Measurements from ENCODE around the gene LIPC. TPM values are rescaled to one million over a fixed set of nuclear protein-coding genes. Genes with fewer than 3 reads are reported as not detected.

LIPC gene
- total and polyA plus RNA-seq, 9 of the 15 experiments (the other 6 are each of a cell fraction or from before 2014, with no cell fraction given): 0.07 to 0.41 (median 0.11) TPM; not detected in 2

- no peak for ATAC-seq
- Histone ChIP-seq H3K4me2 (ENCODE audit: insufficient read depth, low read length) (no peak overlapping the region), H3K27ac (ENCODE audit: extremely low read depth, low read depth, low read length) (no peak overlapping the region), H3K27me3 (ENCODE audit: control insufficient read depth in 2 of 2, insufficient read depth in 2 of 2, low read length in 2 of 2) (no peaks in the 10 kb centered on the region), H2AFZ (ENCODE audit: low read depth, low read length) (no peak overlapping the region), H3K4me1 (replicated peaks in 1 of 2; ENCODE audit: control insufficient read depth in 2 of 2, insufficient read depth in 2 of 2, low read length in 2 of 2) (peaks cover 16 to 32% of the 10 kb centered on the region in 2 experiments), H3K9me1 (ENCODE audit: control insufficient read depth, insufficient read depth, low read length) (no peaks in the 10 kb centered on the region), H3K9me3 (replicated peaks; ENCODE audit: control insufficient read depth, insufficient read depth, low read depth, low read length) (no peaks in the 10 kb centered on the region), H4K20me1 (replicated peaks; ENCODE audit: control insufficient read depth, insufficient read depth, low read length) (no peaks in the 10 kb centered on the region), H3K79me2 (ENCODE audit: control insufficient read depth, insufficient read depth, low read length) (no peaks in the 10 kb centered on the region), H3K36me3 (ENCODE audit: control insufficient read depth, insufficient read depth, low read length) (no peaks in the 10 kb centered on the region), H3K9ac (ENCODE audit: insufficient read depth in 1 of 2, low read depth in 2 of 2, low read length in 2 of 2) (no peak overlapping the region), H3K4me3 (no peak overlapping the region)
- in situ Hi-C loops (cut with MboI): no loop called here
- TF ChIP-seq SAFB2 (IDR thresholded peaks at IDR 0.05; ENCODE audit: borderline replicate concordance, low read depth, low read length, severe bottlenecking): no peak
- TF ChIP-seq, protein P1, sequence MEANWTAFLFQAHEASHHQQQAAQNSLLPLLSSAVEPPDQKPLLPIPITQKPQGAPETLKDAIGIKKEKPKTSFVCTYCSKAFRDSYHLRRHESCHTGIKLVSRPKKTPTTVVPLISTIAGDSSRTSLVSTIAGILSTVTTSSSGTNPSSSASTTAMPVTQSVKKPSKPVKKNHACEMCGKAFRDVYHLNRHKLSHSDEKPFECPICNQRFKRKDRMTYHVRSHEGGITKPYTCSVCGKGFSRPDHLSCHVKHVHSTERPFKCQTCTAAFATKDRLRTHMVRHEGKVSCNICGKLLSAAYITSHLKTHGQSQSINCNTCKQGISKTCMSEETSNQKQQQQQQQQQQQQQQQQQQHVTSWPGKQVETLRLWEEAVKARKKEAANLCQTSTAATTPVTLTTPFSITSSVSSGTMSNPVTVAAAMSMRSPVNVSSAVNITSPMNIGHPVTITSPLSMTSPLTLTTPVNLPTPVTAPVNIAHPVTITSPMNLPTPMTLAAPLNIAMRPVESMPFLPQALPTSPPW (CRISPR knock-in tag; IDR thresholded peaks at IDR 0.05): no peak
- no peak for TF ChIP-seq ZNF431 (CRISPR knock-in tag; IDR thresholded peaks at IDR 0.05)
- TF ChIP-seq SIN3A (IDR thresholded peaks at IDR 0.05; ENCODE audit: borderline replicate concordance in 2 of 2, control insufficient read depth in 1 of 2, low read depth in 2 of 2, low read length in 2 of 2): no peak
- TF ChIP-seq CREBBP (IDR thresholded peaks at IDR 0.05; ENCODE audit: low read depth, low read length): no peak
- TF ChIP-seq ZNF707 (CRISPR knock-in tag; conservative IDR thresholded peaks at IDR 0.05): no peak
- TF ChIP-seq ZFX (CRISPR knock-in tag; IDR thresholded peaks at IDR 0.05): no peak
- no peak for TF ChIP-seq NR3C1 (CRISPR knock-in tag; IDR thresholded peaks at IDR 0.05)
- TF ChIP-seq ZNF76 (CRISPR knock-in tag; IDR thresholded peaks at IDR 0.05; ENCODE audit: borderline replicate concordance): no peak
- TF ChIP-seq MYNN (IDR thresholded peaks at IDR 0.05): no peak
- TF ChIP-seq MYNN (CRISPR knock-in tag; IDR thresholded peaks at IDR 0.05): no peak
- no peak for TF ChIP-seq ZC3H4 (CRISPR knock-in tag; IDR thresholded peaks at IDR 0.05; ENCODE audit: borderline replicate concordance)
- ChIA-PET CTCF (ENCODE audit: low intra/inter-chr PET ratio) (no interaction called here), POLR2A (interaction anchor here (0.8 kb wide), 1 partner anchor 10 kb away, joined by 3 read pairs; no protein-coding TSS in a partner anchor)
- 23% methylated on average over 1 of the region's 1 CpG for WGBS (ENCODE audit: insufficient coverage, low coverage, missing lambda C conversion rate)
- no TSS peak for BruUV-seq (replicated peaks)
- no peak for DNase-seq (ENCODE audit: extremely low read depth in 1 of 4, low spot score in 3 of 4)
- FAIRE-seq: no peak
- intact Hi-C loops (cut with micrococcal nuclease): no loop called here
Observed at GRCh38 chr15:58425834-58426233, 6.0 kb upstream of the LIPC start.
